Endothelial cell of umbilical vein (primary cell): ENCODE data around the gene TNFAIP8. TPM values are rescaled to one million over a fixed set of nuclear protein-coding genes. Genes with fewer than 3 reads are reported as not detected.

ENCODE experiments used
- BruUV-seq: library from RNA; stranded (reverse); fragments of 400-500 nt; replicated peaks from 2 replicates; lab custom pipeline; 2021; lab: Mats Ljungman, UMichigan
- CTCF ChIA-PET: fragments of 300-600, 350-600 bp; sonication (Branson Sonifier 250); formaldehyde crosslinking; loops from one replicate; lab custom pipeline; 2021; ENCODE audit warnings: antibody characterized with exemption, inconsistent platforms; lab: Charles Lee
- POLR2A ChIA-PET: fragments of 300-600, 350-600 bp; sonication (Branson Sonifier 250); formaldehyde crosslinking; loops from one replicate; lab custom pipeline; 2021; ENCODE audit warnings: antibody characterized with exemption, inconsistent platforms; lab: Charles Lee
- DNase-seq: peaks from one replicate; pipeline ENCODE4 v3.0.0-alpha.2; 2011; ENCODE audit warnings: low read depth, low spot score
- FAIRE-seq: peaks from 2 replicates; lab custom pipeline; 2011; peaks lifted over from hg19 to GRCh38; lab: Jason Lieb, UNC
- H2AFZ ChIP-seq: 2 replicates; pipeline ENCODE4 v1.6.0; 2012; ENCODE audit warnings: low read depth, low read length, control low read depth, inconsistent platforms
- H3K27ac ChIP-seq: 2 replicates; pipeline ENCODE4 v1.5.1; 2011; ENCODE audit warnings: low read depth, mild to moderate bottlenecking, control low read depth, low read length, moderate library complexity; ENCODE audit not compliant: insufficient read depth
- H3K27me3 ChIP-seq, 2 experiments: 2 replicates each; pipeline versions ENCODE4 v1.6.0 to v1.6.1; 2011; ENCODE audit warnings: low read length in 2 of 2, mixed read lengths in 1 of 2; ENCODE audit not compliant: control insufficient read depth in 2 of 2, insufficient read depth in 2 of 2
- H3K36me3 ChIP-seq, 2 experiments: 2 replicates in 1 of 2; 3 replicates in 1 of 2; pipeline ENCODE4 v1.5.1; 2011; ENCODE audit warnings: low read length in 2 of 2, mild to moderate bottlenecking in 1 of 2, moderate library complexity in 1 of 2; ENCODE audit not compliant: control insufficient read depth in 2 of 2, insufficient read depth in 2 of 2; ENCODE audit errors: extremely low read depth in 1 of 2
- H3K4me1 ChIP-seq: 3 replicates; pipeline ENCODE4 v1.5.1; 2011; ENCODE audit warnings: mild to moderate bottlenecking, low read length; ENCODE audit not compliant: control insufficient read depth, insufficient read depth; ENCODE audit errors: extremely low read depth
- H3K4me2 ChIP-seq: 2 replicates; pipeline ENCODE4 v1.6.1; 2011; ENCODE audit warnings: low read length, control low read depth, mixed read lengths; ENCODE audit not compliant: insufficient read depth
- H3K4me3 ChIP-seq, 3 experiments: fragments of 200-600 bp in 1 of 3; sonication (generic), shearing (Covaris generic) in 1 of 3; replicated peaks in 1 of 3; 2 replicates each; pipeline ENCODE4 v1.5.1; 2011 to 2016; ENCODE audit warnings: control low read depth in 3 of 3, low read length in 3 of 3, mild to moderate bottlenecking in 2 of 3, inconsistent platforms in 1 of 3, low read depth in 1 of 3, moderate library complexity in 1 of 3; ENCODE audit not compliant: insufficient read depth in 1 of 3
- H3K79me2 ChIP-seq: 2 replicates; pipeline ENCODE4 v1.6.0; 2012; ENCODE audit warnings: low read length, inconsistent platforms; ENCODE audit not compliant: control insufficient read depth, insufficient read depth
- H3K9ac ChIP-seq: replicated peaks from 2 replicates; pipeline ENCODE3; 2011; ENCODE audit warnings: low read length, control low read depth; ENCODE audit not compliant: insufficient read depth; ENCODE audit errors: extremely low read depth
- H3K9me1 ChIP-seq: replicated peaks from 3 replicates; pipeline ENCODE4 v1.6.0; 2011; ENCODE audit warnings: mild to moderate bottlenecking, low read length; ENCODE audit not compliant: control insufficient read depth, insufficient read depth; ENCODE audit errors: extremely low read depth
- H3K9me3 ChIP-seq: replicated peaks from 2 replicates; pipeline ENCODE4 v1.5.1; 2012; ENCODE audit warnings: low read length, inconsistent platforms; ENCODE audit not compliant: control insufficient read depth, insufficient read depth
- H4K20me1 ChIP-seq: replicated peaks from 2 replicates; pipeline ENCODE3; 2011; ENCODE audit warnings: mild to moderate bottlenecking, low read length; ENCODE audit not compliant: control insufficient read depth, insufficient read depth; ENCODE audit errors: extremely low read depth
- CTCF ChIP-seq, 2 donors: IDR thresholded peaks; 1 replicate in 1 of 2; 2 replicates in 1 of 2; pipeline ENCODE4 v1.5.1; 2011; ENCODE audit warnings: low read length in 2 of 2, mild to moderate bottlenecking in 2 of 2, moderate library complexity in 2 of 2, control low read depth in 1 of 2, inconsistent platforms in 1 of 2, low read depth in 1 of 2; ENCODE audit not compliant: insufficient read depth in 1 of 2; ENCODE audit errors: extremely low read depth in 1 of 2
- EZH2 ChIP-seq: IDR thresholded peaks from 2 replicates; pipeline ENCODE4 v1.6.1; 2012; ENCODE audit warnings: borderline replicate concordance, low read depth, mild to moderate bottlenecking, moderate library complexity, low read length, inconsistent platforms; ENCODE audit not compliant: severe bottlenecking
- FOS ChIP-seq: IDR thresholded peaks from 2 replicates; pipeline ENCODE4 v1.6.1; 2011; ENCODE audit warnings: mild to moderate bottlenecking, low read length, moderate library complexity, borderline replicate concordance; ENCODE audit not compliant: insufficient read depth
- GATA2 ChIP-seq: IDR thresholded peaks from 2 replicates; pipeline ENCODE4 v1.7.0; 2011; ENCODE audit warnings: low read depth, mild to moderate bottlenecking, moderate library complexity, mixed read lengths, low read length; ENCODE audit not compliant: insufficient read length, insufficient read depth
- JUN ChIP-seq: IDR thresholded peaks from 2 replicates; pipeline ENCODE4 v1.6.1; 2011; ENCODE audit warnings: borderline replicate concordance, low read depth; ENCODE audit not compliant: insufficient read length, insufficient read depth
- MAX ChIP-seq: IDR thresholded peaks from 2 replicates; pipeline ENCODE4 v1.6.1; 2011; ENCODE audit not compliant: insufficient read depth, insufficient read length
- MYC ChIP-seq: IDR thresholded peaks from one replicate; pipeline ENCODE4 v1.6.1; 2011; ENCODE audit warnings: mild to moderate bottlenecking, low read depth, low read length
- POLR2A ChIP-seq: IDR thresholded peaks from 2 replicates; pipeline ENCODE4 v1.6.1; 2012; ENCODE audit warnings: low read depth, mild to moderate bottlenecking, control low read depth, low read length
- POLR2AphosphoS5 ChIP-seq: IDR thresholded peaks from 2 replicates; pipeline ENCODE4 v1.6.1; 2012; ENCODE audit warnings: low read depth, mild to moderate bottlenecking, control low read depth, low read length, moderate library complexity; ENCODE audit not compliant: insufficient read depth
- dilution Hi-C: fragments of 300-500 bp; cut with MboI; formaldehyde crosslinking; loops from one replicate; pipeline ENCODE4 v1.15.0; 2019; ENCODE audit warnings: low sequenced_read_pairs; ENCODE audit not compliant: extremely low pct_ligation_motif_present
- intact Hi-C: fragments of 100-400 bp; cut with micrococcal nuclease; formaldehyde crosslinking; loops from one replicate; pipeline ENCODE4 v1.10.0; 2022
- polyA plus RNA-seq, 4 experiments: library from polyadenylated mRNA; depleted of rRNA in 3 of 4; stranded (reverse) in 3 of 4; unstranded in 1 of 4; fragments of >200 nt; gene quantifications; 2 replicates each; pipeline versions ENCODE4 v1.2.1 to v1.2.3, GENCODE V29; 2011 to 2012; ENCODE audit warnings: missing spikeins in 1 of 4
- total RNA-seq: library from RNA; stranded (reverse); gene quantifications from 2 replicates; pipeline ENCODE4 v1.2.3, GENCODE V29; 2021

TNFAIP8 gene
- total and polyA plus RNA-seq, 2 donors (not counting 3 experiments of a cell fraction or from before 2014, with no cell fraction given): 4.7 to 7.4 TPM

DNA sequence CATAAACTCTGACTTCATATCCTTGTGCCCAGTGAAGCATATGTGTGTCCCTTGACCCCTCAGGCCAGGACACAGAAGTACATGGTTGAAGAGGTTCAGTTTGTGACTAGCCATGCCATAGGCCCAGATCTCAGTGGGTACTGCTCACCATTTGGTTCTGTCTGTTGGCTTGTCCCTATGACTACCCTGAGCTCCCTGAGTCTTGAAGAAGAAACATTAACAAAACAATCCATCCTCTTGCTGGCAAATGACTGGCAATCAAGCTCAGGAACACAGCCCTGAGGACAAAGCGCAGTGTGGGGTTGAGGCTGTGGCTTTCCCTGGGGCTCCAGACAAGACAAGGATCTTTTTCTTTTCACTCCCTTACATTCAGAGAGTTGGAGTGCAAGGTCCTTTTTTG lies 46.3 kb downstream of the TNFAIP8 start:
- no peaks in the 10 kb centered on the region for H3K9me1 ChIP-seq
- DNase-seq (no peak), FAIRE-seq (no peak)
- TF ChIP-seq CTCF (IDR thresholded peaks at IDR 0.05; ENCODE audit: extremely low read depth in 1 of 2, insufficient read depth in 1 of 2, low read depth in 1 of 2, low read length in 2 of 2) (no peak), EZH2 (no peak), GATA2 (no peak), POLR2A (no peak), JUN (no peak), MYC (no peak), POLR2AphosphoS5 (no peak), MAX (no peak), FOS (no peak)
- H3K4me2 ChIP-seq: no peak overlapping the region
- intact Hi-C loops (no loop called here), dilution Hi-C loops (no loop called here)
- no peak overlapping the region for H3K4me3 ChIP-seq
- H4K20me1 ChIP-seq: no peaks in the 10 kb centered on the region
- H3K27me3 ChIP-seq: peaks cover 9 to 15% of the 10 kb centered on the region in 2 experiments
- no peaks in the 10 kb centered on the region for H3K79me2 ChIP-seq
- H2AFZ ChIP-seq: no peak overlapping the region
- POLR2A ChIA-PET: no interaction called here
- peaks cover 9% of the 10 kb centered on the region for H3K4me1 ChIP-seq
- no TSS peak for BruUV-seq
- no peak overlapping the region for H3K27ac ChIP-seq
- CTCF ChIA-PET: interaction anchor here (3.4 kb wide), 1 partner anchor 10 kb away, joined by 21 read pairs; no protein-coding TSS in a partner anchor
- no peaks in the 10 kb centered on the region for H3K9me3 ChIP-seq
- no peak overlapping the region for H3K9ac ChIP-seq
- H3K36me3 ChIP-seq: no peaks in the 10 kb centered on the region
